HepG2 (cell line): ENCODE results near the gene SF3B6. TPM values are rescaled to one million over a fixed set of nuclear protein-coding genes. Genes with fewer than 3 reads are reported as not detected.

Source experiments
- ATF3 ChIP-seq: sonication (generic); formaldehyde crosslinking; IDR thresholded peaks from 2 replicates; pipeline ENCODE4 v1.4.0; 2020; ENCODE audit warnings: missing genetic modification reagents
- CHD4 ChIP-seq: fragments of 200-600 bp; sonication (generic); IDR thresholded peaks from 2 replicates; pipeline ENCODE4 v1.7.0; 2017; ENCODE audit warnings: mild to moderate bottlenecking, low read length, borderline replicate concordance
- FOSL1 ChIP-seq: sonication (generic); formaldehyde crosslinking; IDR thresholded peaks from 2 replicates; pipeline ENCODE4 v1.9.0; 2021; ENCODE audit warnings: missing genetic modification reagents, borderline replicate concordance
- HDAC2 ChIP-seq: sonication (generic); formaldehyde crosslinking; IDR thresholded peaks from 2 replicates; pipeline ENCODE4 v1.4.0; 2020; ENCODE audit warnings: missing genetic modification reagents
- HIVEP1 ChIP-seq: sonication (generic); formaldehyde crosslinking; IDR thresholded peaks from 2 replicates; pipeline ENCODE4 v1.4.0; 2020; ENCODE audit warnings: mild to moderate bottlenecking, missing genetic modification reagents
- HOXD1 ChIP-seq: sonication (generic); formaldehyde crosslinking; IDR thresholded peaks from 2 replicates; pipeline ENCODE4 v1.5.0; 2020; ENCODE audit warnings: missing genetic modification reagents
- MXD1 ChIP-seq: sonication (generic); formaldehyde crosslinking; IDR thresholded peaks from 2 replicates; pipeline ENCODE4 v1.4.0; 2020; ENCODE audit warnings: mild to moderate bottlenecking, missing genetic modification reagents
- NBN ChIP-seq: fragments of 450-650 bp; conservative IDR thresholded peaks from 2 replicates; pipeline ENCODE4 v1.6.1; 2017
- NFKB2 ChIP-seq: sonication (generic); formaldehyde crosslinking; IDR thresholded peaks from 2 replicates; pipeline ENCODE4 v1.4.0; 2020; ENCODE audit warnings: missing genetic modification reagents, borderline replicate concordance
- PHF8 ChIP-seq: sonication (generic); formaldehyde crosslinking; IDR thresholded peaks from 2 replicates; pipeline ENCODE4 v1.5.0; 2020; ENCODE audit warnings: missing genetic modification reagents
- PITX1 ChIP-seq: sonication (generic); formaldehyde crosslinking; IDR thresholded peaks from 2 replicates; pipeline ENCODE4 v1.5.1; 2020; ENCODE audit warnings: mild to moderate bottlenecking, missing genetic modification reagents
- PLRG1 ChIP-seq: fragments of 450-650 bp; conservative IDR thresholded peaks from 2 replicates; pipeline ENCODE4 v1.6.1; 2016
- WIZ ChIP-seq: sonication (generic); formaldehyde crosslinking; IDR thresholded peaks from 2 replicates; pipeline ENCODE4 v1.5.1; 2020; ENCODE audit warnings: mild to moderate bottlenecking, missing genetic modification reagents
- ZBTB7B ChIP-seq: sonication (generic); formaldehyde crosslinking; IDR thresholded peaks from 2 replicates; pipeline ENCODE4 v1.4.0; 2020; ENCODE audit warnings: missing genetic modification reagents
- ZFAT ChIP-seq: sonication (generic); formaldehyde crosslinking; conservative IDR thresholded peaks from 2 replicates; pipeline ENCODE4 v1.8.1; 2023; ENCODE audit warnings: missing genetic modification reagents, inconsistent platforms
- ZFP91 ChIP-seq: sonication (generic); formaldehyde crosslinking; IDR thresholded peaks from 2 replicates; pipeline ENCODE4 v1.9.0; 2022; ENCODE audit warnings: missing genetic modification reagents, mild to moderate bottlenecking, borderline replicate concordance
- ZFY ChIP-seq: sonication (generic); formaldehyde crosslinking; IDR thresholded peaks from 2 replicates; pipeline ENCODE4 v1.4.0; 2020; ENCODE audit warnings: missing genetic modification reagents
- ZNF12 ChIP-seq: sonication (generic); formaldehyde crosslinking; IDR thresholded peaks from 2 replicates; pipeline ENCODE4 v1.5.0; 2020; ENCODE audit warnings: missing genetic modification reagents
- ZNF136 ChIP-seq: sonication (generic); formaldehyde crosslinking; IDR thresholded peaks from 2 replicates; pipeline ENCODE4 v1.8.1; 2022; ENCODE audit warnings: low read depth, mild to moderate bottlenecking, moderate library complexity, missing genetic modification reagents
- ZNF296 ChIP-seq: sonication (generic); formaldehyde crosslinking; conservative IDR thresholded peaks from 2 replicates; pipeline ENCODE4 v1.5.0; 2020; ENCODE audit warnings: mild to moderate bottlenecking, missing genetic modification reagents
- ZNF317 ChIP-seq: sonication (generic); formaldehyde crosslinking; IDR thresholded peaks from 2 replicates; pipeline ENCODE4 v1.5.0; 2020; ENCODE audit warnings: mild to moderate bottlenecking, missing genetic modification reagents
- ZNF367 ChIP-seq: sonication (generic); formaldehyde crosslinking; IDR thresholded peaks from 2 replicates; pipeline ENCODE4 v1.4.0; 2020; ENCODE audit warnings: missing genetic modification reagents, borderline replicate concordance
- ZNF615 ChIP-seq: sonication (generic); formaldehyde crosslinking; IDR thresholded peaks from 2 replicates; pipeline ENCODE4 v1.5.0; 2020; ENCODE audit warnings: mild to moderate bottlenecking, missing genetic modification reagents, borderline replicate concordance
- ZNF703 ChIP-seq: sonication (generic); formaldehyde crosslinking; IDR thresholded peaks from 2 replicates; pipeline ENCODE4 v1.5.1; 2020; ENCODE audit warnings: missing genetic modification reagents, mild to moderate bottlenecking, moderate library complexity, borderline replicate concordance
- ZNF792 ChIP-seq: IDR thresholded peaks from 2 replicates; pipeline ENCODE4 v1.6.1; 2016
- ZSCAN21 ChIP-seq: sonication (generic); formaldehyde crosslinking; IDR thresholded peaks from 2 replicates; pipeline ENCODE4 v1.8.0; 2022; ENCODE audit warnings: mild to moderate bottlenecking, missing genetic modification reagents, moderate library complexity, borderline replicate concordance
- polyA plus RNA-seq, 8 experiments: library from polyadenylated mRNA; depleted of rRNA in 3 of 8; stranded (reverse) in 7 of 8; unstranded in 1 of 8; fragments of >200 nt; fragmentation: Illumina TruSeq in 4 of 8; extraction: Trizol in 4 of 8; gene quantifications; 2 replicates each; pipeline versions ENCODE4 v1.2.1 to v1.2.3, GENCODE V29; 2011 to 2016; ENCODE audit warnings: low read depth in 4 of 8, missing spikeins in 1 of 8, mixed read lengths in 1 of 8; ENCODE audit not compliant: insufficient read depth in 1 of 8
- total RNA-seq, 5 experiments: library from RNA; depleted of rRNA; stranded (reverse); fragments of >200 nt; fragmentation: Illumina TruSeq; extraction: Trizol; gene quantifications; 2 replicates each; pipeline ENCODE4 v1.2.3, GENCODE V29; 2016; ENCODE audit warnings: low read depth in 1 of 5
- TF ChIP-seq, protein P1 (sequence below): sonication (generic); formaldehyde crosslinking; IDR thresholded peaks from 2 replicates; pipeline ENCODE4 v1.4.0; 2020; ENCODE audit warnings: missing genetic modification reagents

Gene SF3B6
- total and polyA plus RNA-seq, 2 of the 13 experiments (the other 11 are each of a cell fraction or from before 2014, with no cell fraction given) = 177 to 182 TPM

DNA sequence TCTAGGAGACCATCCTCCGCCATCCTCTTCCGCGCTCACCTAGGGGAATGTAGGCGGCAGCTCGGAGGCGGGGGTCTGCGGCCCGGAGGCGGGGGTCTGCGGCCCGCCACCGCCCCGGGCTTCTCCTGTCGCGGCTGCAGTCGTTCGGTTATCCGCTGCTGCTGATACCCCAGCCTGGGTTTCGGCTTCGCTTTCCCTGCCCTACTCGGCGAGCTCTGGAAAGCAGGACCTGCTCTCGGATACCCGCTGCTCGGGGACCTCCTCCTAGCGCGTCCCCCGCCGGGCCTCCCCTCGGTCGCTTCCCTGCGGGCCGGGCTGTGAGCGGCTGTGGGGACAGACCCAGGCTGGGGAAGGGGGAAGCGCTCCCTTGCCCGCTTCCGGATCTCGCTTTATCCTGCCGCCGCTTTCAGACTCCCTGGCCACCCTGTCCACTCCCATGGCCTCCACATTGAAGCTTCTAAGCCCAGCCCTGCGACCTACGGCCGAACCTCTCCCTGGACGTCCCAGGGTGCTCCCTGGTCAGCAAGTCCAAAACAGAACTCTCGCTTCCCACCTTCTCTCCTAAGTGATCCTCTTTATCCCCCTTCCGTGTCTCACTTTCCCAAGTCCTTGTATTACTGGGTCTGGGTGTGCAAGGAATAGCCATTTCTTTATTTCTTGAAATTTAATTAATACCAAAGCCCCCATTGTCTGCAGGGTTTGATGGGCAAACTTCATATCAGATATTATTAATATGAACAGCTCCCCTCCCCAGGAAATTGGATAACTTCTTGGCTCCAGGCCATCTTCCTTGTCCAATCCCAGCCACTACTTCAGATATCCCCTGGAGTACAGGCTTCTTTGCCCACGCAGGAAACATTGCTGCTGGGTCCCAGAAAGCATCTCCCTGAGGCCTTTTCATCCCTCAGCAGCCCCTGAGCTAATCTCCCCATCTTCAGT, 25.8 kb downstream of the SF3B6 start (continued):
- TF ChIP-seq CHD4 (no peak), ZFP91 (CRISPR knock-in tag) (peak; percentile 43), ZSCAN21 (CRISPR knock-in tag) (peak; percentile 54; the same call in 1 of the 2 replicates), FOSL1 (CRISPR knock-in tag) (no peak), MXD1 (CRISPR knock-in tag) (peak; percentile 32), ZNF136 (CRISPR knock-in tag) (no peak), ZBTB7B (CRISPR knock-in tag) (peak; percentile 87), ZNF615 (no peak), NBN (no peak), PHF8 (CRISPR knock-in tag) (peak; percentile 41), PLRG1 (no peak), HDAC2 (CRISPR knock-in tag) (0 out of 2 replicates have a peak, but pooled peaks have one; percentile 25), ZFAT (CRISPR knock-in tag) (0 out of 2 replicates have a peak, but pooled peaks have one; percentile 10), ZFY (peak; percentile 44; the same call in 1 of the 2 replicates), ZNF317 (CRISPR knock-in tag) (peak; percentile 19; the same call in 1 of the 2 replicates), ZNF792 (CRISPR knock-in tag) (no peak), ZNF12 (no peak), HIVEP1 (CRISPR knock-in tag) (peak; percentile 15; the same call in 1 of the 2 replicates), ZNF367 (CRISPR knock-in tag) (0 out of 2 replicates have a peak, but pooled peaks have one; percentile 27), ZNF703 (CRISPR knock-in tag) (no peak), WIZ (no peak), NFKB2 (peak; percentile 63; the same call in 1 of the 2 replicates), HOXD1 (CRISPR knock-in tag) (0 out of 2 replicates have a peak, but pooled peaks have one; percentile 28), ZNF296 (CRISPR knock-in tag) (0 out of 2 replicates have a peak, but pooled peaks have one; percentile 55), PITX1 (0 out of 2 replicates have a peak, but pooled peaks have one; percentile 50), ATF3 (0 out of 2 replicates have a peak, but pooled peaks have one; percentile 11)
- TF ChIP-seq, protein P1, sequence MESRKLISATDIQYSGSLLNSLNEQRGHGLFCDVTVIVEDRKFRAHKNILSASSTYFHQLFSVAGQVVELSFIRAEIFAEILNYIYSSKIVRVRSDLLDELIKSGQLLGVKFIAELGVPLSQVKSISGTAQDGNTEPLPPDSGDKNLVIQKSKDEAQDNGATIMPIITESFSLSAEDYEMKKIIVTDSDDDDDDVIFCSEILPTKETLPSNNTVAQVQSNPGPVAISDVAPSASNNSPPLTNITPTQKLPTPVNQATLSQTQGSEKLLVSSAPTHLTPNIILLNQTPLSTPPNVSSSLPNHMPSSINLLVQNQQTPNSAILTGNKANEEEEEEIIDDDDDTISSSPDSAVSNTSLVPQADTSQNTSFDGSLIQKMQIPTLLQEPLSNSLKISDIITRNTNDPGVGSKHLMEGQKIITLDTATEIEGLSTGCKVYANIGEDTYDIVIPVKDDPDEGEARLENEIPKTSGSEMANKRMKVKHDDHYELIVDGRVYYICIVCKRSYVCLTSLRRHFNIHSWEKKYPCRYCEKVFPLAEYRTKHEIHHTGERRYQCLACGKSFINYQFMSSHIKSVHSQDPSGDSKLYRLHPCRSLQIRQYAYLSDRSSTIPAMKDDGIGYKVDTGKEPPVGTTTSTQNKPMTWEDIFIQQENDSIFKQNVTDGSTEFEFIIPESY (CRISPR knock-in tag) = no peak
